CD4-positive, alpha-beta T cell treated with Interleukin-4 for 4 hours (primary cell): ENCODE measurements around the gene CASZ1.

Experiments
- DNase-seq: peaks from one replicate; pipeline ENCODE4 v3.0.0-alpha.2; 2020

The CASZ1 gene

DNA sequence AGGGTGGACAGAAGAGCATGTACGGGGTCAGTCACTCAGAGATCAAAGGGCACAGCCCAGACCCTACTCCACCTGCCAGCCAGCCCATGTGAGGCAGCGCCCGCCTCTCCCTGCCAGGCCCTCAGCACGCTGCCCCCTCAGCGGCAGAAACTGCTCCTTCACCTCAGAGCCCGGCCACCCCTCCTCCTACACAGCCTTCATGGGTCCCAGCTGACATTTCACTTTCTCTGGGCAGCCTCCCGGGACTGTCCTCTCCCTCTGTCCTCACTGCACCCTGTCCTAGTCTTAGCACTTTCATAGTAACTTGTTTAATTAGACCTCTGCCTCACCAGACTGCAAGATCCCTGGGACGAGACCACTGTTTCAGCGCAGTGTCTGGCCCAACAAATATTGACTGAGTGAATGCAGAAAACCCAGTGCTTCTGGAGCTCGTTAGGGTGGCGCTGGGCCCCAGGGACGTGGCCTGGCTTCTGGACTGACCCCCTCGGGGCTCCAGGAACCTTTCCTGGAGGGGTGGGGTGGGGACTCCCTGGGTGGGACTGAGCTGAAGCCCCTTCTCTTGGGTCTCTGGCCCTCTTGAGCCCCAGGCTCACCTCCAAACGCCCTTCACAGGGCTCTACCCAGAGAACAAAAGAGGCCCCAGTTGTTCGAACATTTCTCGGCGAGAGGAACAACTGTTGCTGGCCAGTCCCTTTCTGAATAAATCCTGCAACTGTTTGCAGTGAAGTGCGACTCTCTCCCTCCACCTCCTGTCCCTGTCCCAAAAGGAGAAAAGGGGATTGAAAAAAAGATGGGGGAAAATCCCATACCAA, 114.9 kb downstream of the CASZ1 start:
- no peak for DNase-seq

DNA sequence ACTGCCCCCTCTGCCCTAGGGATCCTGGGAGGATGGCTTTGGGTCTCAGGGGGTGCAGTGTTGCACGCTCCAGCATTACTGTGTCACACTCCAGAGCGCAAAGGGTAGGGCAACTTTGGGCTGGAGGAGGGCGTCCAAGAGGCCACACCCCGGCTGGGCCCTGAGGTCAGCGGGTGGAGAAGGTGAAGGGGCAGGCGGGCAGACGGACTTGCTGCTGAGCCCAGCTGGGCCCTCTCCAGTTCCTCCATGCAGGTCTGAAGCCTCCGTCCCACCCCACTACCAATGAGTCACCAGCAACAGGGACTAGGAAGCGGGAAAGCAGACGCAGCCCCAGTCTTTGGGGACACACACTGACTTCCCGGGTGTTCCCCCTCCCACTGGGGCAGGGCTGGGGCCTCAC, 116.0 kb downstream of the CASZ1 start:
- no peak for DNase-seq

DNA sequence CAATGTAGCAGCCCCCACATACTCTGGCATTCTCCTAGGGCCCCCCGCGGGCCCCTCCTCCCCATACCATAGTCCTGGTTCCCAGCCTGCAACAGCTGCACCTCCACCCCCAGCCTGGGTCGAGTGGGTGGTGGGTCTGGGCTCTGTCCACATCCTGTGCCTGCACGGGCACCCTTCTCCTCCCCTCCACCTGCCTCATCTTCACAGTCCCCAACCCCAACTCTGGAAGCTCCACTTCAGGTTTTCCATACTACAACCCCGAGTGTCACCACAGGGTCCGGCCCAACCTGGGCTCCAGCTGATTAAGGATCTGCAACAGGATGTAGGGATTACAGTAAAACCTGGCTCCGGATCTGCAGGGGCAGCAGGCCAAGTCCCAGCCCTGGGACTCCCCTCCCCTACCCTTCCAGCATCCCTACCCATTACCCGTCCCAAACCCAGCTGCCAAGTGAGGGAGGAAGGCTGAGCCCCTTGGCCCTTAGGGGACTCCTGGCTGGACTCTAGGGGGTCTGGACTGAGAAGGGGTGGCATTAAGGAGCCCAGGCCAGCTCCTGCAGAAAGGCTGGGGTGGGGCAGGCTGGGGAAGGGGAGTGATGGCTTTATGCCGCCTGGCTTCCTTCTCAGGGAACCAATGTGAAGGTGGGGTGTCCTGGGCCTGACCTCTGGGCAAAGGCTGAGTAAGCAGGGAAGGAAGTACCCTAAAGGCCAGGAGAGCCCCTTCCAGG, 116.8 kb downstream of the CASZ1 start:
- no peak for DNase-seq

DNA sequence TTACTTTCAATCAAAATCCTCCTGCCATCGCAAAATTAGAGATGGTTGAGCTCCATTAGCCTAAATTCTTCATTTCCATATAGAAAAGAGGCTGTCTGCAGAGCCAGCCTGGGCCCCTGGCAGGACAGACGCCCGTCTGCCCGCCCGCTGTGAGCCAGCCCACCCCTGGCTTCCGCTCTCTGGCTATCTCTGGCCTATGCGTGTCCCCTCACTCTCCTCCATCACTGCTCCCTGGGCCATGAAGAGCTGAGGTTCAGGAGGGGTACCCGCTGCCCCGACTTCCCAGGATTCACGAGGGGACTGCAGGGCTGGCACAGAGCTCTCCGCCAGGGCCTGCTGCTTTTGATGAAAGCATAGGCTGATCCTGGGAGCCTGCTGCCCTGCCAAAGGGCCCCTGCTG, 117.6 kb downstream of the CASZ1 start:
- no peak for DNase-seq

DNA sequence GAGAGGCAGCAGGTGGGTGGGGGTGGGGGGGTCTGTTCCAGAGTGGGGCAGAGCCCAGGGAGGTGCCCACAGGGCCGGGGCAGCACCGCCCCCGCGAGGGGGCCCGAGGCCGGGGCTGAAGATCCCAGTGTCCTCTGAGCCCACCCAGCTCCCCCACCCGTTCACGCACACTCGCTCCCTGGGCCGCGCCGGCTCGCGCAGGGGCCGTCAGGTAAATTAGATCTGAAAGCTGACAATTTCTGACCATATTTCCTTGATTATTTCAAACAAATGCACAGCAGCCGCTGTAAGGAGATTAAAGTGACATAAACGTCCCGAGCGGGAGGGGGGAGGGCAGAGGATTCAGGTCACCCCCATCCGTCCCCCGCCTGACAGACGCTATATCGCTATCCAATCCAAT, 118.0 kb downstream of the CASZ1 start:
- DNase-seq, result no peak

DNA sequence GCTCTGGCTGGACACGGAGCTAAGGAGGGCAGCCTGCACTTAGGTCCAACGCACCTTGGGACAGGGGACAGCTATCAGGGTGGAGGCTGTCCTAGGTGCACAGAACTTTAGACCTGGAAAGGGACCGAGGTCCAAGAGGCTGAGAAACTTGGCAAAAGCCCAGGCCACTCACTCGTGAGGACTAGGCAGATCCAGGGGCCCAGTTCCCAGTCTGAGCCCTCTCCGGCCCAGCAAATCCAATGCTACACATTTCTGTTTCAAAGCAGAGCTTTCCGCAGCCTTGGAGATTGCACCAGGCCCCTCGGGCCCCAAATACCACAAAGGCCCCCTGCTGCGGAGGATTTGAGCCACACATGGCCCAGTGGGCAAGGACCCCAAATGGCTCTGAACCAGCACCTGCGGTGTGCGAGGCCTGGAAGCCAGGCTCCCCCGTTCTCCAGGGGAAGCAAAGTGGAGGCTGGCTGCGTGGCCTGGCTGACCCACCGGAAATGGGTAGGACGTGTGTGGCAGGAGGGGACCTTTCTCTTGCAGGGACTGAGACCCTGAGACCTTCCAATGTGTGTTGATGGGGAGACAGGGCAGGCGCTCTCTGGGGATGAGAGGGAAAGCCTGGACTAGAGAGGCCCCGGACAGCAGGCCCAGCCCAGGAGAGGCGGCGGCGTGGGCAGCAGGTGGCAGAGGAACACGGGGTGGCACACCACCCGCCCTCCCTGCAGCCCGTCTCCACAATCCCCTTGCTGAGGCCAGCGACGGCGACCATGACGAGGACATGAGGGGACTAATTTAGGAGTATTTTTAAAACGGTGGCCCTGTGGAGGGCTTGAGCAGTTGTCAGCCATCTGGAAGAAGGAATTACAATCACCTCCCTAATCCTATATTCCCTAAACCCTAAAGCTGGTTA, 118.7 kb downstream of the CASZ1 start:
- no peak for DNase-seq

DNA sequence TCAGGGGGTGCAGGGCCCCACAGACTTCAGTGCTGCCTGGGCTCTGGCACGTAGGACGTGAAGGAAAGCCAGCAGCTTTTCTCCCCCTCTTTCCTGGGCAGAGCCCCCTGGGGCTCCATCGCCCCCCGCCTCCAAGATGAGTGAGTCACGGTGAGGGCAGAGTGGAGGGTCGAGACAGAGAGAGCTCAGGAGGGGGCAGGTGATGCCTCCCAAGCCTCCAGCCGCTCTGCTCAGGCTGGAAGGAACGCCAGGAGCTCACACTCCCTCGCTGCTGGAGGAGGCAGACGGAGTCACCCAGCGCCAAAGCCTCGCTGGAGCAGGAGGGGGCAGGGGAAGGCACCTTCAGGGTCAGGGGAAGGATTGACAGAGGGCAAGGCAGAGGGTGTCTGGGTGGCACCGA, 119.5 kb downstream of the CASZ1 start:
- no peak for DNase-seq

DNA sequence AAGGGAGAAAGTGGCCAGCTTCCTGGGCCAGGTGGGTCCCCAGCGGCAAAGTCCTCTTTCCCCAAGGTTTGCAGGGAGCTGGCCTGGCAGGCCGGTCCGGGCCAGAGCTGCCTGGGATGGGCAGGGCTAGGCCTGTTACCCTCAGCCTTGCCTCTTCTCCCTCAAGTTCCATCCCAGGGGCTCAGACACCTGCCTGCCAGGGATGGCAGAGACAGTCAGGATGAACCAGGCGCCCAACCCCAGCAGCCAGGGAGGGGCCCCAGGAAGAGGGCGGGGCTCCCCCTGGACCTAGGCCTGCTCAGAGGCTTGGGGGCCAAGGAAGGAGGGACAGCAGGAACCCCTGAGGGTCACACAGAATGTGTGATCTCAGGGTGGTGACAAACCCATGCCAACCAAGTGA, 120.6 kb downstream of the CASZ1 start:
- no peak for DNase-seq

DNA sequence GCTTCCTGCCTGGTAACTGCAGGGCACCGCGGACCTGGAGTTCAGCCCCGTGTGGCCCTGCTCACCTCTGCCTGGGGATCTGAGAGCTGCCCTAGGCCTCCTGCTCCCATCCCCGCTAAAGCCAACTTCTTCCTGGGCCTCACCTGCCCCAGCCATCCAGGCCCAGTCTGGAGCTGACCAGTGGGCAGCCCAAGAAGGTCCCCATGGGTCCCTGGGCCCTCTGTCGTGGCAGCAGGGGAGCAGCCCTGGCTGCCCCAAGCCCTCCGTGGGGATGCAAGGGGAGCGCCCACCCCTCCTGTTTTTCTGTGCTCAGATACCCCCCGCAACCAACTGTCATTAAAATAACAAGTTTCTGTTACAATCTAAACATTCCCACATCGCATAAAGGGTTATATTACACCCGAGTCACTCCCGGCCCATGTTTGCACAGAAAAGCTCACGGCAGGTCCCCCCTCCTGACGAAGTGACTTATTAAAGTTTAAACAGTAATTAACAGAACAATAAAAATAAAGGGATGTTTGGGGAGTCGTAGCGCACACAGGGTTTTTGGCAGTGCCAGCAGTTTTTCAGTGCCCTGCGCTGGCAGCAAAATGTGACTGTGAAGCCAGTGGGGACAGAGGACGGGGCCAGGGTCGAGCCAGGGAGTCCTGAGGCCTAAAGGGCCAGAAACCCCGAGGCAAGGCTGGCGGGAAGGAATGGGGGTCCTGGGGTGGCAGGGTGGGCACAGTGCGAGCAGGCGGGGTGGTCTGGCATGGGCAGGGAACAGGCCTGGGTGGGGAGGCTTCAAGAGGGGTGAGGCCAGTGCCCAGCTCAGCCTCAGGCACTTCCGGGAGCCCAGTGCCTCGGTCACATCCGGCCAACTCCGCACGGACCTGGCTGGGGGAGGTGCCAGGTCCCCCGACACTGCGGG, 121.5 kb downstream of the CASZ1 start:
- DNase-seq, result no peak

DNA sequence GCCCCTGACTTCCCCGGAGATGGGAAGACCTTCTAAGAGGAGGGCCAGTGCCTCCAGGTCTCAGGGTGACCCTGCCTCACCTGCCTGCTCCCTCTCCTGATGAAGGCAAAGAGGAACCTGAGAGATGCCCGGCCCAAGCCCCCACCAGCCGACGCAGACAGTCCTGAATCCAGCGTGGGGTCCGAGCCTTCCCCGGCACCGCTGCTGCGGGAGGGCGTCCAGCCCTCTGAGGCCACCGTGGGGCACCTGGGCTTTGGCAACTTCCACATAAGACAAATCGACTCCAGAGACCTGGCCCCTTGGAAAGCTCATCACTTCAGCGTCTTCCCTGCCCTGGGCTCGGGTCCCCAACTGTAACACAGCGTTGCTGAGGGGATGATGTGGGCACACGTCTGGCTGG, 122.2 kb downstream of the CASZ1 start:
- DNase-seq, result no peak

DNA sequence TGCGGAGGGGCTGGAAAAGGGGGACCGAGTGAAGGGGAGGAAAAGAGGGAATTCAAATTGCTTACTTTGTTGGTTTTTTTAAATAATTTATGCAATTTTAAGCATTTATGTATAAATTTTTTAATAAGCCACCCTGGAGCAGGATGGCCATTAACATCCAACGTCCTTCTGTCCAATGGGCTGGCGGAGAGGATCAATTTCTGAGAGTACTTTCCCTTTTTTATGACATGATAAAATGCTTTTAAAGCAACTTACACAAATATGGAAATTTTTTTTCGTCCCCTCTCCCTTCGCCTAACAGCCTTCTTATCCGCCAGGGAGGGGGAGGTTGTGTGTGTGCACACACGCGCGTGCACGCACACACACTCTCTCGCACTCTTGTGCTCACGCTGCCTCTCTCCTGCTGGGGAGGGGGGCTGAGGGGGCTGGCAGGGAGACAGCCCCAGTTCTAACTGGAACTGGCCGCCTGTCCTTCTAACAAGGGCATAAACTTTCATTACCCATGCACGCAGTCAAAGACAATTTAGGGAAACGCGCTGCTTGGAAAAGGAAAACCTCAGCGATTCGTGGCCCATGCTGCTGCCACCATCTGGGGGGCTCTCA, 123.2 kb downstream of the CASZ1 start:
- DNase-seq, result no peak

DNA sequence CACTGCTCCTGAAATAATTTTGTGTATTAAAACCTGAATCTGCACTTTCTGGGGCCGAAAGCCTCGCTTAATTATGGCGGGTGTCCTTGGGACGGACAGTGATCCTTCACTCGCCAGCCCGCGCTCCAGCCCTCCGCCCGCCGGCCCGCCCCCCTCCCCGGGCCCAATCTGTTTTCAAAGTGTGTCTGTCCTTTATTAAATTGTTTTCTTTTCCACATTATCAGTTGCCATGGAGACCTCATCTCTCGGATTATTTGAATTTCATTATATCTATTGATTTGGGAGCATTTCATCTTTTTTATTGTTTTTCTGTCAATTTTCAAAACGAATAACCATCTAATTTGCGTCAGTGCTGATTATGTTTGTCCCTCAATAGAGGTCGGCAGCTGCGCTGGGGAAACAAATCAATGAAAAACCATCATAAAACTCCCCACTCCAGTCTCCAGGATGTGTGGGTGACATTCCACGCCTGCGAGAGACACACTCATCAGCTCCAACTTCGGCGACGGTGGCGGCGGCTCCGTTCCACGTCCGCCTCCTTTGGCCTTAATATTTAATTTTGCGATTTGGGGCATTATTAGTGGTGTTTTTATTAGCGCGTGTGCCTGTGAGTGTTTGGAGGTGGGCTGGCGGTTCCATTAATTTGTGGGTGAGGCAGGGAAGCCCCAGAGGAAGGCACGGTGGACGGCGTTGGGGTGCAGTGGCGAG, 123.9 kb downstream of the CASZ1 start:
- DNase-seq, result no peak

DNA sequence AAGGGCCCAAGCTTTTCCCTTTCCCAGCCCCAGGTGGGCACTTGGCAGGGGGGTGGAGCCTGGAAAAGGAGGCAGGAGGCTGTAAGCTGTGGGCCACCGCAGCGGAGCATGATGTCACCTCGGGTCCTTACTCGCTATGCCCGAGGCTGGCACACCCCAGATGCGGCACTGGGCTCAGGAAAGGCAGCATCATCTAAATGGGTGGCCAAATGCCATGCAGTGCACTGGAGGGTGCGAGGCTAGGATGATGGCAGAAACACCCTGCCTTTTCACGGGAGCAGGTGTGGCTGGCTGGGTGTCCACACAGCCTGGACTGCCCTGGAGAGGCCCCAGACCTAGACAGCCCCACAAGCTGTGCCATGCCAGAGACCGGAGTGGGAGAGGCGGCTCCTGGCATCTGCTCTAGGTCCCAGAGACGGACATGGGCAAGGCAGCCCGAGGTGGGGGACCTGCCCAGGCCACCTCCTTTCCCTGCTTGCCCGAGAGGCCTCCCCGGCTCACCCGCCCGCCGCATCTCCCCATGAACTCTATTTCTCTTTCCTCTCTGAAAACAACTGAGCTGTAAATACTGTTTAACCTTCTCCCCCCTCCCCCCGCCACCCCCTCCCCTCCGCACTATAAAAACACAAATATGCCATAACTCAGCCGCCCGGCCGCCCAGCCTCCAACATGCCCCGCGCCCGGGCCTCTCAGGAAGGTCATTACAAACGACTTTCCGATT, 124.7 kb downstream of the CASZ1 start:
- DNase-seq, result no peak

DNA sequence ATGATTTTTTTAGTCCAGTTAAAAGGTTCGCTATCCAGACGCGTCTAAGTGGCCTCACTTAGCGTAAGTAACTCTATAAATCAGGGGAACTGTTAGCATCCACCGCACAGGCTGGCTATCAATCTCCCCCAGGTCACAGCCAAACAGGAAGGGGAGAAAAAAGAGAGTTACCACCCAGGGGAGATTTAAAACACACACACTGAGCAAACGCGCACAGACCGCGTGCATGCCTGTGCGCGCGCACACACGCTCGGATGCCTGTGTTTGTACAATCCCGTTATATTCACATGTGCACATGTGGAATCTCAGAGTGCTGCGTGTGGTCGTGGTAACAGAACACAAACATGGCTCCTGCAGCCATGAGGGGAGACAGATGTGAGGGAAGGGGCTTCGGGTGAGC, 125.4 kb downstream of the CASZ1 start:
- DNase-seq, result no peak

DNA sequence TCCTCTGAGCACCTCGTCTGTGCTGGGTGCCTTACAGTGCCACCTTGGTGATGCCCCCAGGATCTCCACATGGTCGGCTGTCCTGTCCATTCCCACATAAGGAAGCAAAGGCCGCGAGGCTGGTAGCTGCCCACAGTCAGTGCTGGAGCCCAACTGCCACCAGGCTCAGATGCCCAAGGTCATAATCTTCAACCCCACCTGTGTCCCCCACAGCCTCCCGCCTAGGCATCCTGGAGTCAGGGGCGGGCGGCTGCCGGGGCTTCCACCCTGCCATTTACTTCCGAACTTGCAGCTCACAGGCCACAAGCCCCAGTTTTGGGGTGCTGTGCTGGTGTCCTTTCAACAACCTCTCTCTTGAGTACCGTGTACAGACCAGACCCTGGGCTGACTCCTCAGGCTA, 126.3 kb downstream of the CASZ1 start:
- no peak for DNase-seq

DNA sequence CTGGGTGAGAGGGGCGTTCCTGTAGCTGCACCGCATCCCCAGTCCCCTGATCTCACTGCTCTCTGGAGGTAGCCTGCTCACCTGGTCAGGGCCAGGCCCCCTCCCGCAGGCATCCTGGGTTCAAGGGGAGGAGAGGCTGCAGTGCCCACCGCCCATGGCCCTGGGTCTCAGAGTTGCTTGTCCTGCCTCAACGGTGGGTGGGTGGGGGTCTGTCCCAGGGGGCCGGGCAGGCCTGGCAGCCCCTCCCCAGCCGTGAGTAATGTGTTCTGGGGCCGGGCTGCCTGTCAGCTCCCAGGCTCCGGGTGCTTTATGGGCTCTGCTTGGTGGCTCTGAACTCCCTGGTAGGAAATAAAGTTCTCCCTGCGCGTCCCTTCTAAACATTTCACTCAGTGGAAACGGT, 126.9 kb downstream of the CASZ1 start:
- DNase-seq, result no peak

DNA sequence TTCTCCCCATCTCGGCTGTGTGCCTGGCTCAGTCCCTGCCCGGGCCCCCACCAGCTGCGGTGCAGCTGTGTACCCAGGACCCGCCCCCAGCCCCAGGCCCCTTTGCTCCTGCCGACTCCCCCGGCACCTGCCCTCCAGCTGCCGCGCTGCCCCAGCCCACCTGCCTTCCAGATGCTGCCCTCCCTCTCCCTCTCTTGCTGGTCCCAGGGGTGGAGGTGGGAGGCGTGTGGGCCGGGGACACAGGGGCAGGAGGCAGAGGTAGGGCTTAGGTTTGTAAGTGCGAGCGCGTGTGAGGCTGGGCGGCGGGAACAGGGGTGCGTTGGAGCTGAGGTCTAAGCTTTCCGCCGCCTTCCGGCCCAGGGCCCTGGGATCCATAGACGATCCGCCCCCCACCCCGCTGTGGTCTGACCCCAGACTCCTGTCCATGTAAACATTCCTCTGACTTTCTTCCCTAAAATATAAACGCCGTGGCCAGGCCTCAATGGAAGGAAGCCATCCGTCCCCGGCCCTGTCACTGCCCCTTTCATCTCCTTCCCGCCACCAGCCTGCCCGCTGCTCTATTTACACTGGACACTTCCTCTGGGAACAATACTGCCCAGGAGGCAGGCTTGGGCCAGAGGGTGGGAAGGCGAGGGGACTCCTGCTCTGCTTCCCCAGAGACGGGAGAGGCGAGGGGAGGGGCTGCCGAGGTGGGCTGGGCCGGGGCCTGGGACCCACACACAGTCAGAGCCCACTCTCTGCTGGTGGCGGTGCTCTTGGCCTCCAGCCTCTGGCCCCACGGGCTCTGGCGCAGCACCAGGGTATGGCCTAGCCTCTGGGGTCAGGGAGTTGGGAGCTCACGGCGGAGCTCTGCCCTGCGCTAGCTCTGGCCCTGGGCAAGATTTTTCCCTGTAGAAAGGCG, 128.3 kb downstream of the CASZ1 start:
- no peak for DNase-seq

DNA sequence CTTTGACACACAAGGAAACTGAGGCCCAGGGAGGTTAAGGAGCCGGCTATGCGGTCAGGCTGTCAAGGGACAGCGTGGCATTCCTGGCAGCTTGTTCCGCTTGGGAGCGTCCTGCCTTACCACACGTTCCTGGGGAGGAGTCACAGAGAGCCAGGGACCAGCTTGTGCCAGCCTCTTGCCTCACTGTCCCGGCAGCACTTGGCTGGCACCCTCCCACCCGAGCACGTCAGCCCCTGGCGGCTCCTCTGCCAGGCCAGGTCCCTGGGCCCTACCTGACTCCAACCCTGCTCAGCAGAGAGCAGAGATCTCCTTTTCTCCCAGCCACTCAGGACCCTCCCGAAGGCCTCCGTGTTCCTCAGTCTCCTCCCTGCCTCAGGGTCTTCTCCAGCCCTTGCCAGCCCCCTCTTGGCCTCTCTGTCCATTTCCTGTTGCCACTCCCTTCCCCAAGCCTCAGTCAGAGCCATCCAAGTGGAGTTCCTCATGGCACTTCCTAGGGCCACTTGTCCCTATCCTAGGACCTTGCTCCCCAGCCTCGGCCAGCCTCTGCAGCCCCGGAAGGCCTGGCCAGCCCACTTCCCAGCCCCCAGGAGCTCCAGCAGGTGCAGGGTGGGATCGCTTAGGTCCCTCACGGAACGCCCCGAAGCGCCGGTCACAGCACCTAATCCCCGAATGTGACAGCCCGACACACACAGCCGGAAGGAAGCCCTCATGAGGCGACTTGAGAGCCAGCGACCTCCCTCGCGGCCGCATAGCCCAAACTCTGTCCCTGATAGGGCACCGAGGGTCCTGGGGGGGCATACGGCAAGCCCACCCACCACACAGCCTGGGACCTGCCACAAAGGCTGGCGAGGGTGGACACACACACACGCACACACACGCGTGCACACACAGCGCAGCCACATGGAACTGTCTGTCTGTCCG, 130.3 kb downstream of the CASZ1 start:
- no peak for DNase-seq
